Effector memory CD4-positive, alpha-beta T cell (primary cell): ENCODE results near the gene ZNF576.
"Not testable (repeated sequence)": the region's sequence is repeated elsewhere in the genome, so short reads cannot be mapped to it uniquely, and the experiment has no call there.

ENCODE experiments used
- DNase-seq, 3 donors: peaks; one replicate each; pipeline ENCODE4 v3.0.0-alpha.2; 2020
- H3K27ac ChIP-seq: 2 replicates; pipeline ENCODE4 v1.7.0; 2013; ENCODE audit warnings: mild to moderate bottlenecking, low read length, moderate library complexity; ENCODE audit not compliant: insufficient read depth, poor library complexity, severe bottlenecking
- H3K27me3 ChIP-seq: replicated peaks from 2 replicates; pipeline ENCODE4 v1.7.0; 2013; ENCODE audit warnings: mild to moderate bottlenecking, low read length; ENCODE audit not compliant: insufficient read depth, control insufficient read depth, poor library complexity, severe bottlenecking
- H3K36me3 ChIP-seq: 2 replicates; pipeline ENCODE4 v1.7.0; 2013; ENCODE audit warnings: mild to moderate bottlenecking, low read length, moderate library complexity; ENCODE audit not compliant: control insufficient read depth, insufficient read depth
- H3K4me1 ChIP-seq: 2 replicates; pipeline ENCODE4 v1.7.0; 2013; ENCODE audit warnings: low read length, mild to moderate bottlenecking; ENCODE audit not compliant: control insufficient read depth, insufficient read depth, poor library complexity, severe bottlenecking
- H3K4me3 ChIP-seq: 2 replicates; pipeline ENCODE4 v1.7.0; 2013; ENCODE audit warnings: low read length, low read depth, mild to moderate bottlenecking; ENCODE audit not compliant: insufficient read depth, poor library complexity, severe bottlenecking
- H3K9me3 ChIP-seq: 2 replicates; pipeline ENCODE4 v1.7.0; 2013; ENCODE audit warnings: mild to moderate bottlenecking, low read length, moderate library complexity; ENCODE audit not compliant: control insufficient read depth

Gene ZNF576

DNA sequence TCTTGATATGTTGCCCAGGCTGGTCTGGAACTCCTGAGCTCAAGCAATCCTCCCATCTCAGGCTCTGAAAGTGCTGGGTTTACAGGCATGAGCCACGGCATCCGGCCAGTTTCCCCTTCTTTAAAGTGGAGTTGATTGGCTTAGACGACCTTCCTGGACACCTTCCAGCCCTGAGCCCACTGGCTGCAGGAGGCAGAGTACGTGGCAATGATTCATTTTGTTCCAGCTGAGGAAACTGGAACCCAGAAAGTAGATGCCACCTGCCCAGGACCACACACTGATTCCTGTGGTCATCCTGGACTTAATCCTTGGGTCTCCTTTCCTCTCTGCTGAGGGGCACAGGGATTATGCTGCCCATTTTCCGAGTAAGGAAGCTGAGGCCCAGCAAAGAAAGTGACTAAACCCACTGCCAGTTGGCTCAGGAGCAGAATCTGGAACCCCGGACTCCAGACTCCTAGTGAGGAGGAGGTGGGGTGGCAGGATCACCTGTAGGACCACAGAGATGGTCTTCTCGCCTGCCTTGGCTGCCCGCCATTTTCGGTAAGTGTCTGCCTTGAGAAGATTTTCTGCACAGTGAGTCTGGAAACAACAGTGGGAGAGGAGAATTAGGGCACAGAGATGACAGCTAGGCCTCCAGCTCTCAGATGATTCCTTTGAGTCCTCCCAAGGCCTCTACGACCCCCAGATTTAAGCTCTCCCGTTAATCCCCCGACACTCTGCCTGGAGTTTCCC is 21.8 kb upstream of the ZNF576 start:
- Histone ChIP-seq H3K4me3 (peak overlapping the region; percentile 92), H3K36me3 (no peaks in the 10 kb centered on the region), H3K27ac (peak overlapping the region; percentile 96), H3K27me3 (no peaks in the 10 kb centered on the region), H3K4me1 (peaks cover 16% of the 10 kb centered on the region), H3K9me3 (no peaks in the 10 kb centered on the region)
- no peak for DNase-seq

DNA sequence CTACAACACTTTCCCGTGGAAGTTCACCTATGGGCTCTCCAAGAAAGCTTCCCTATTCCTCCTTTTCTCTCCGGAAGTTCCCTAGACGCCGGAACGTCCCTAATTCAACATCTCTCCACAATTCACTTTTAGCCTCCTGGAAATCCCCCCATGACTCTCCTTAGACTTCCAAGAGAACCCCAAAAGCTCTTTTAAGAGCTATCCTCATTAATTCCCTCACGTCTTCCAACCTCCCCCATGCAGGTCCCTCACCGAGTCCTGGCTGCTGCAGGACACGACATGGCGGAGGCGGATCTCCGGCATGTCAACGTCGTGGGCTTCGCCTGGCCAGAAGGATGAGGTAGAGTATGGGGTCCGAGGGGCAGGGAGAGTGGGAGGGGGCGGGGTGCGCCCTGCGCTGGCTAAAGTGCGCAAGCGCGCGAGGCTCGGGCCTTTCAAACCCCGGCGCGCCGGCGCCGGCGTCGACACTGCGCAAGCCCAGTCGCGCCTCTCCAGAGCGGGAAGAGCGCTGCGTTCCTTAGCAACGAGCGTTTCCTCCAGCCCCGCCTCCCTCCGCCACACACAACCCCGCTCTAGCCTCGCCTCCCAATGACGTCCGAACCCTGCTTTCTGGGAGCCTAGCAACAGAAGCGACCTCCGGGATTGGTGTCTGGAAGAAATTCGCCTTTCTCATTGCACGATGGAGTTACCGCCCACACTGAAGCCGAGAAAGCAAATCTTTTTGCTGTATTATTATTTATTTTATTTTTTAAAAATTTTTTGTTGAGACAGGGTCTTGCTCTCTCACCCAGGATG is 21.0 kb upstream of the ZNF576 start, which contains the start of the genes PINLYP and XRCC1:
PINLYP (plus strand) TSS at position 646 of the 795 bp plus-strand sequence. CDS start 1,391 bp downstream, outside the sequence.
XRCC1 (minus strand) TSS at position 372 of the 795 bp plus-strand sequence; CDS start at position 303, 69 bp downstream.
- H3K9me3 ChIP-seq = no peaks in the 10 kb centered on the region
- peak within 1 kb of the TSS; percentile 92 for H3K4me3 ChIP-seq
- no peaks in the 10 kb centered on the region for H3K36me3 ChIP-seq
- H3K27me3 ChIP-seq = no peaks in the 10 kb centered on the region
- H3K4me1 ChIP-seq = peaks cover 16% of the 10 kb centered on the region
- H3K27ac ChIP-seq = peak within 1 kb of the TSS; percentile 96
- DNase-seq = peak; percentile 95 to 96 (median 95)

DNA sequence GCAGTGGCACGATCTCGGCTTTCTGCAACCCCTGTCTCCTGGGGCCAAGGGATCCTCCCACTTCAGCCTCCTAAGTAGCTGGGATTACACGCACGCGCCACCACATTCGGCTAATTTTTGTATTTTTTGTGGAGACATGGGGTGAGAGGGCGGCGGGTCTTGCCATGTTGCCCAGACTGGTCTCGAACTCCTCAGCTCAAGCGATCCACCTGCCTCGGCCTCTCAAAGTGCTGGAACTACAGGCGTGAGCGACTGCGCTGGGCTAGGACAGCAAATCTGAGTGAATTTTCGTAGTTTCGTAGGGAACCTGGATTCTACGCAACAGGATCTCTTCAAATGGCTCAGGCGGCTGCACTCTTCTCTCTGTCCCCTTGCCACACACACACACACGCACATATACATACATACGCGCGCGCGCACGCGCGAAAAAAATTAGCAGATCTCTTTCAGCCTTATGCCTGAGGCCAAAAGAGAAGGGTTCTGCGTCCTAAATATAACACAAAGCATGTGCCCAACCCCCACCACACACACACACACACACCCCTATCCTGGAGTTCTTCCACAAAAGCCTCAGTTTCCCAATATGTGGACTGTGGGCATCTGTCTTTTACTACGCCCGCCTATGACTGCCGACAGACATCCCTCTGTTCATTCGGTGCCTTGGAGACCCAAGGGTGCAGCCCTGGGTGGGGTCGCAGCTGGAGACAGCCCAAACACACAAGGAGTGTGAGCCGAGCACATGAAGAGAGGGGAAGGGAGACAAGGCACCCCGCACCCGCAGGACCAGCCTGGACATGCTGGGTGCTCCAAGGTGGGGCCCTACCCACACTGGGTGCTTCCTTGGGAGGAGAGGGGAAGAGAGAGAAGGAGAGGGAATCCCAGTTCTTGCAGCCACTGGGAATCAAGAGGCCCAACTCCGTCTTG is 20.2 kb upstream of the ZNF576 start:
- Histone ChIP-seq H3K27ac (peak overlapping the region; percentile 39), H3K4me1 (peaks cover 16% of the 10 kb centered on the region), H3K27me3 (no peaks in the 10 kb centered on the region), H3K9me3 (no peaks in the 10 kb centered on the region), H3K4me3 (peak overlapping the region; percentile 36), H3K36me3 (no peaks in the 10 kb centered on the region)
- DNase-seq = no peak

DNA sequence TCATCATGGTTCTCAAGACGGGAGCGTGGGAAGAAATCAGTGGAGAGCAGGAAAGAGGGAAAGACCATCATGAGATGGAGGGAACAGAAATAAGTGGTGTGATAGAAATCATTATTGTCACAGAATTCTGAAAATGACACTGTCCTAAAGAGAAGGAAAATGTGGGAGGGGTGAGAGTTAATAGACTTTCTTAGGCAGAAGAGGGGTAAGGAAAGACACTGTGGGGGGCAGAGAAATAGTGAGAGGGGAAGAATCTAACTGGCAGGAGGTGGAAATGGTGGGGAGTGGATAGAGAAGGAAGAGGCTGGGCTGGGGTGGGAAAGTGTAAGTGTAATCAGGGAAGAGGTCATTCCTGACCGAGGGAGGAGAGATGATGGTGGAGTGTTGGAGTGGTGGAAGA is 17.6 kb upstream of the ZNF576 start:
- no peaks in the 10 kb centered on the region for H3K9me3 ChIP-seq
- no peak overlapping the region for H3K4me3 ChIP-seq
- no peak overlapping the region for H3K27ac ChIP-seq
- H3K27me3 ChIP-seq = no peaks in the 10 kb centered on the region
- no peaks in the 10 kb centered on the region for H3K36me3 ChIP-seq
- DNase-seq = no peak
- peaks cover 16% of the 10 kb centered on the region for H3K4me1 ChIP-seq

DNA sequence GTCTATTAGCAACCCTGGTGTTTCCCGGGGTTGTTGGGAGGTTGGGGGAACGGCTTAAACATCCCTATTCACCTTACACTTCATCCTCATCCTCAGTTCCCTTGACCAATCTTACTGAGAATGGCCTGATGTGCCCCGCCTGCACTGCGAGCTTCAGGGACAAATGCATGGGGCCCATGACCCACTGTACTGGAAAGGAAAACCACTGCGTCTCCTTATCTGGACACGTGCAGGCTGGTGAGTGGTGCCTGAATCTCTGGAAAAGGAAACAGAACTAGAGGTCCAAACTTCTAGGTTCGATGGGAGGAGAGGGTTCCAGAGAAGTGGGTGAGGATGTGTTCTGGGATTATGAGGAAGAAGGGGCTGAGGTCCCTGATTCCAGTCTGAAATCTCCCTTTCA is 14.9 kb upstream of the ZNF576 start:
- Histone ChIP-seq H3K27me3 (no peaks in the 10 kb centered on the region), H3K36me3 (no peaks in the 10 kb centered on the region), H3K4me3 (no peak overlapping the region), H3K27ac (no peak overlapping the region), H3K9me3 (no peaks in the 10 kb centered on the region), H3K4me1 (no peaks in the 10 kb centered on the region)
- DNase-seq = no peak

DNA sequence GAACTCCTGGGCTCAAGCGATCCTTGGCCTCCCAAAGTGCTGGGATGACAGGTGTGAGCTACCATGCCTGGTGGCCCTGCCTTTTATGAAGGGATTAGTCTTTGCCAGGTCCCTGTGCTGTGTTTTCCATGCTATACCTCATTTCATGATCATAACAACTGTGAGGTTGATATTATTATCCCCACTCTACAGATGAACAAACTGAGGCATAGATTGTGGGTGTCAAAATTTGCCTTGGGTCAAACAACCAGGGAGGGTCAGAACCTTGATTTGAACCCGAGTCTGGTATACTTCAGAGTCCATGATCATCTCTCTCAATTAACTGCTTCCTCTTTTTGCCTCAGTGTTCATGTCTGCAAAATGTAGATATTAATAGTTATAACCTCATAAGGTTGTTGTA is 13.9 kb upstream of the ZNF576 start:
- H3K27me3 ChIP-seq = no peaks in the 10 kb centered on the region
- no peak overlapping the region for H3K27ac ChIP-seq
- no peaks in the 10 kb centered on the region for H3K36me3 ChIP-seq
- no peak overlapping the region for H3K4me3 ChIP-seq
- no peaks in the 10 kb centered on the region for H3K4me1 ChIP-seq
- no peak for DNase-seq
- H3K9me3 ChIP-seq = no peaks in the 10 kb centered on the region

DNA sequence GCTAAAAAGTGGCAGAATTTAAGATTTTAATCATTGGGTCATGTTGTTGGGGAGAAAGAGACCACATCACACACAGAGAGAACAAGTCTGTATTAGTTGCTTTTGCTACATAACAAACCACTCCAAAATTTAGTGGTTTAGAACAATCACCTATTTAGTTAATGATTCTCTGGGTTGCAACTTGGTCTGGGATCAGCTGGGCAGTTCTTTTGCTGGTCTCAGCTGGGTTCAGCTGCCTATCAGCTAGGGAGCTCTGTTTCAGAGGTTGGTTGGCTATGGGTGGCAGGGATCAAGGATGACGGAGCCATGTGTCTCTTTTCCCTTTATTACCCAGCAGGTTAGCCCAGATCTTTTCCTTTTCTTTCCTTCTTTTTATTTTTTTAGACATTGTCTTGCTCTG is 11.9 kb upstream of the ZNF576 start:
- no peak overlapping the region for H3K27ac ChIP-seq
- no peaks in the 10 kb centered on the region for H3K27me3 ChIP-seq
- H3K36me3 ChIP-seq = no peaks in the 10 kb centered on the region
- no peaks in the 10 kb centered on the region for H3K4me1 ChIP-seq
- H3K4me3 ChIP-seq = no peak overlapping the region
- DNase-seq = no peak
- no peaks in the 10 kb centered on the region for H3K9me3 ChIP-seq

DNA sequence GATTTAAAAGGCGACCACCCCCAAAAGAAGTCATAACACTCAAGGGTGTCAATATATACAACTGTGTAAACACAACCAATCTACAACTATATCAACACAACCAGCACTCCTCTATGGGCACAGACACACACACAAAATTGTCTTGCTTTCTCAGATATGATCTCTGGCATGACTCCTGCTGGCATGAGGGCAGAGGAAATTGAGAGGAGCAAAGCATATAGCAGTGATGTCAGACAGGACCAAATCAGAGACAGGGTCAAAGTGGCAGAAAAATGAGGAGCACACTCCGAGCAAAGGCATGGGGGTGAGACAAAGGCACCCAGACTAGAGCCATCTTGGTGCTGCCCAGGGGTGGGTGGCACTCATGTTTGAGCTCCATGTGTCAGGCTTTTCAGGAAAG is 10.0 kb upstream of the ZNF576 start:
- Histone ChIP-seq H3K36me3 (peaks cover 4% of the 10 kb centered on the region), H3K9me3 (no peaks in the 10 kb centered on the region), H3K27ac (no peak overlapping the region), H3K4me1 (no peaks in the 10 kb centered on the region), H3K4me3 (no peak overlapping the region), H3K27me3 (no peaks in the 10 kb centered on the region)
- no peak for DNase-seq

DNA sequence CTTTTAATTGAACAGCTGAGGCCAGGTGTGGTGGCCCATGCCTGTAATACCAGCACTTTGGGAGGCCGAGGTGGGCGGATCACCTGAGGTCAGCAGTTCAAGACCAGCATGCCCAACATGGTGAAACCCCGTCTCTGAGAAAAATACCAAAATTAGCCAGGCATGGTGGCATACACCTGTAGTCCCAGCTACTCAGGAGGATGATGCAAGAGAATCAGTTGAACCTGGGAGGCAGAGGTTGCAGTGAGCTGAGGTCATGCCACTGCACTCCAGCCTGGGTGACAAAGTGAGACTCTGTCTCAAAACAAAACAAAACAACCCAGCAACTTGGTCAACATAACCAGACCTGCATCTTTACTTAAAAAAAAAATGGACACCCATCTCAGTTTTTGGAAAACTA is 9.4 kb upstream of the ZNF576 start:
- not testable (repeated sequence) for H3K4me3 ChIP-seq, H3K9me3 ChIP-seq, H3K27ac ChIP-seq, H3K36me3 ChIP-seq, DNase-seq, H3K27me3 ChIP-seq, H3K4me1 ChIP-seq
